SK-N-SH treated with all-trans-retinoic acid at 6 μM for 48 hours (cell line): ENCODE data around the gene CMKLR1.

Experiments
- TSHZ2 ChIP-seq: fragments of 250-450 bp; sonication (Bioruptor Pico); IDR thresholded peaks from 2 replicates; pipeline ENCODE4 v1.5.0; 2020; ENCODE audit warnings: mild to moderate bottlenecking, moderate library complexity
- ZFP3 ChIP-seq: fragments of 250-450 bp; sonication (Bioruptor Pico); IDR thresholded peaks from 2 replicates; pipeline ENCODE4 v1.5.0; 2020; ENCODE audit warnings: mild to moderate bottlenecking, moderate library complexity
- TF ChIP-seq, protein P1 (sequence below): fragments of 250-450 bp; sonication (Bioruptor Pico); IDR thresholded peaks from 2 replicates; pipeline ENCODE4 v1.8.0; 2020; ENCODE audit warnings: mild to moderate bottlenecking, moderate library complexity, borderline replicate concordance

- TF ChIP-seq TSHZ2 (CRISPR knock-in tag) (no peak), ZFP3 (CRISPR knock-in tag) (no peak)
- TF ChIP-seq, protein P1, sequence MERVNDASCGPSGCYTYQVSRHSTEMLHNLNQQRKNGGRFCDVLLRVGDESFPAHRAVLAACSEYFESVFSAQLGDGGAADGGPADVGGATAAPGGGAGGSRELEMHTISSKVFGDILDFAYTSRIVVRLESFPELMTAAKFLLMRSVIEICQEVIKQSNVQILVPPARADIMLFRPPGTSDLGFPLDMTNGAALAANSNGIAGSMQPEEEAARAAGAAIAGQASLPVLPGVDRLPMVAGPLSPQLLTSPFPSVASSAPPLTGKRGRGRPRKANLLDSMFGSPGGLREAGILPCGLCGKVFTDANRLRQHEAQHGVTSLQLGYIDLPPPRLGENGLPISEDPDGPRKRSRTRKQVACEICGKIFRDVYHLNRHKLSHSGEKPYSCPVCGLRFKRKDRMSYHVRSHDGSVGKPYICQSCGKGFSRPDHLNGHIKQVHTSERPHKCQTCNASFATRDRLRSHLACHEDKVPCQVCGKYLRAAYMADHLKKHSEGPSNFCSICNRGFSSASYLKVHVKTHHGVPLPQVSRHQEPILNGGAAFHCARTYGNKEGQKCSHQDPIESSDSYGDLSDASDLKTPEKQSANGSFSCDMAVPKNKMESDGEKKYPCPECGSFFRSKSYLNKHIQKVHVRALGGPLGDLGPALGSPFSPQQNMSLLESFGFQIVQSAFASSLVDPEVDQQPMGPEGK, result no peak
Measured at GRCh38 chr12:108363165-108363564, 24.1 kb upstream of the CMKLR1 start.
